A549 treated with Hydrocortisone at 1 μM for 4 hours (cell line): ENCODE measurements around the gene FZD2. TPM values are rescaled to one million over a fixed set of nuclear protein-coding genes. Genes with fewer than 3 reads are reported as not detected.

Experiments
- total RNA-seq: library from RNA; stranded (reverse); fragments of 200-300 nt; extraction: Qiagen RNA extraction; gene quantifications from 5 replicates; pipeline ENCODE4 v1.2.3, GENCODE V29; 2022

Gene FZD2
- 26.3 to 36.5 TPM (median 32.4 TPM) in 5 replicates for total RNA-seq

GRCh38 chr17:44556832-44557606 is at the start of gene FZD2:
Gene FZD2, plus strand, starts transcription at chr17:44557484. Its CDS starts 205 bp downstream, at chr17:44557689.

Other genes with a start within 250 kb of the FZD2 start
- 0.48 to 1.2 TPM (median 0.81 TPM) in 5 replicates for gene RUNDC3A, start 248.9 kb upstream of the FZD2 start, total RNA-seq
- gene SLC25A39, start 232.7 kb upstream of the FZD2 start, total RNA-seq = 156 to 206 TPM (median 192 TPM) in 5 replicates
- 211 to 248 TPM (median 223 TPM) in 5 replicates for gene GRN, start 212.2 kb upstream of the FZD2 start, total RNA-seq
- 2.3 to 4.3 TPM (median 3.0 TPM) in 5 replicates for gene FAM171A2, start 193.6 kb upstream of the FZD2 start, total RNA-seq
- gene ITGA2B, start 167.8 kb upstream of the FZD2 start, total RNA-seq = 1.2 to 1.9 TPM (median 1.6 TPM) in 5 replicates
- gene GPATCH8, start 54.1 kb upstream of the FZD2 start, total RNA-seq = 16.0 to 26.4 TPM (median 21.7 TPM) in 5 replicates
- gene MEIOC, start 99.0 kb downstream of the FZD2 start, total RNA-seq = 1.2 to 2.8 TPM (median 2.4 TPM) in 5 replicates
- 24.2 to 38.9 TPM (median 28.5 TPM) in 5 replicates for gene CCDC43, start 132.3 kb downstream of the FZD2 start, total RNA-seq
- 22.6 to 28.4 TPM (median 24.0 TPM) in 5 replicates for gene DBF4B, start 151.2 kb downstream of the FZD2 start, total RNA-seq
- gene ADAM11, start 201.5 kb downstream of the FZD2 start, total RNA-seq = 1.8 to 2.2 TPM (median 1.8 TPM) in 5 replicates